PFSK-1 (cell line): ENCODE results near the gene NEGR1.

Experiments used
- POLR2AphosphoS5 ChIP-seq: IDR thresholded peaks from 2 replicates; pipeline ENCODE4 v1.6.1; 2012; ENCODE audit warnings: low read depth, mild to moderate bottlenecking, control low read depth, low read length, moderate library complexity
- SIN3A ChIP-seq: IDR thresholded peaks from 2 replicates; pipeline ENCODE4 v1.6.1; 2012; ENCODE audit warnings: mild to moderate bottlenecking, low read length, moderate library complexity, borderline replicate concordance; ENCODE audit not compliant: insufficient read depth
- TAF1 ChIP-seq: IDR thresholded peaks from 2 replicates; pipeline ENCODE4 v1.6.1; 2012; ENCODE audit warnings: low read length, control low read depth, borderline replicate concordance; ENCODE audit not compliant: insufficient read depth
- TF ChIP-seq, protein P1 (sequence below), 2 experiments: IDR thresholded peaks; 2 replicates each; pipeline versions ENCODE4 v1.6.1 to v1.8.0; 2011 to 2012; ENCODE audit warnings: low read depth in 2 of 2, low read length in 2 of 2, control low read depth in 1 of 2, inconsistent platforms in 1 of 2, mild to moderate bottlenecking in 1 of 2, moderate library complexity in 1 of 2; ENCODE audit not compliant: insufficient read depth in 1 of 2

DNA sequence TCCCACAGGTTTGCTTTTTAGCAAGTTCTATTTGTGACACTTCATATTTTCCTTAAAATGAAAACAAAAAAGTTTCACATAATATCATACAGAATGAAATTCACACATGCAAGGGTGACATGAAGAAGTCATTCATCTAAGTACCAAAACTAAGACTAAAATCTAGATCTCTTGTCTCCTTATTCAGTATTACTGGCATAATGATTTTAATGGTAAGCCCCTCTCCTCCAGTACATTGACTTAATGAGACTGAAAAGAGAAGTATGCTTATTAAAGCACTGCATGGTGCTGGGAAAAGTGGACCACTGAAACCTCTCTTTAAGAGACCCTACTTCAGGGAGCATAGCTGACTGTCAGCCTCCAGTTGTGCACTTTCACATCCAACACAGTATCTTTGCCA is 99.5 kb downstream of the NEGR1 start:
- TF ChIP-seq POLR2AphosphoS5, result no peak
- TF ChIP-seq TAF1, result no peak
- TF ChIP-seq, protein P1, sequence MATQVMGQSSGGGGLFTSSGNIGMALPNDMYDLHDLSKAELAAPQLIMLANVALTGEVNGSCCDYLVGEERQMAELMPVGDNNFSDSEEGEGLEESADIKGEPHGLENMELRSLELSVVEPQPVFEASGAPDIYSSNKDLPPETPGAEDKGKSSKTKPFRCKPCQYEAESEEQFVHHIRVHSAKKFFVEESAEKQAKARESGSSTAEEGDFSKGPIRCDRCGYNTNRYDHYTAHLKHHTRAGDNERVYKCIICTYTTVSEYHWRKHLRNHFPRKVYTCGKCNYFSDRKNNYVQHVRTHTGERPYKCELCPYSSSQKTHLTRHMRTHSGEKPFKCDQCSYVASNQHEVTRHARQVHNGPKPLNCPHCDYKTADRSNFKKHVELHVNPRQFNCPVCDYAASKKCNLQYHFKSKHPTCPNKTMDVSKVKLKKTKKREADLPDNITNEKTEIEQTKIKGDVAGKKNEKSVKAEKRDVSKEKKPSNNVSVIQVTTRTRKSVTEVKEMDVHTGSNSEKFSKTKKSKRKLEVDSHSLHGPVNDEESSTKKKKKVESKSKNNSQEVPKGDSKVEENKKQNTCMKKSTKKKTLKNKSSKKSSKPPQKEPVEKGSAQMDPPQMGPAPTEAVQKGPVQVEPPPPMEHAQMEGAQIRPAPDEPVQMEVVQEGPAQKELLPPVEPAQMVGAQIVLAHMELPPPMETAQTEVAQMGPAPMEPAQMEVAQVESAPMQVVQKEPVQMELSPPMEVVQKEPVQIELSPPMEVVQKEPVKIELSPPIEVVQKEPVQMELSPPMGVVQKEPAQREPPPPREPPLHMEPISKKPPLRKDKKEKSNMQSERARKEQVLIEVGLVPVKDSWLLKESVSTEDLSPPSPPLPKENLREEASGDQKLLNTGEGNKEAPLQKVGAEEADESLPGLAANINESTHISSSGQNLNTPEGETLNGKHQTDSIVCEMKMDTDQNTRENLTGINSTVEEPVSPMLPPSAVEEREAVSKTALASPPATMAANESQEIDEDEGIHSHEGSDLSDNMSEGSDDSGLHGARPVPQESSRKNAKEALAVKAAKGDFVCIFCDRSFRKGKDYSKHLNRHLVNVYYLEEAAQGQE (IDR thresholded peaks at IDR 0.05; ENCODE audit: insufficient read depth in 1 of 2, low read depth in 2 of 2, low read length in 2 of 2), result no peak
- TF ChIP-seq SIN3A, result no peak
